Right forelimb (tissue), 1 donor: Measurements from ENCODE around the gene UBL7.

Source experiments
- DNase-seq: peaks from one replicate; pipeline ENCODE4 v3.0.0-alpha.2; 2018

UBL7 gene

DNA sequence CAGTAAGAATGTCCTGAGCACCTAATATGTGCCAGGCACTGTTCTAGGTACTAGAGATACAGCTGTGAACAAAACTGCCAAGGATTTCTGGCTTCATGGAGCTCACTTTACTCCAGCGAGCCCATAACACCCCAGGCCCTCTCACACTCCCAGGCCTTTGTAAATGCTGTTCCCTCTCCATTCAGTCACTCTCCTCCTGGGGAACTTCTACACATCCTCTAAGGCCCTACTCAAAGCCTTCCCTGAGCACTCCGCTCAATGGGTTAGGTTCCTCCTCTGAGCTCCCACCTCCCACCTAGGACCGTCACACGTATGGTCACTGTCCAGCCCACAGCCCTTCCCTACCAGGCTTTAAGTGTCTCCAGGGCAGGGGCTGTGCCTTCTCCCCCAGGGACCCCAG is 54.4 kb downstream of the UBL7 start:
- no peak for DNase-seq

DNA sequence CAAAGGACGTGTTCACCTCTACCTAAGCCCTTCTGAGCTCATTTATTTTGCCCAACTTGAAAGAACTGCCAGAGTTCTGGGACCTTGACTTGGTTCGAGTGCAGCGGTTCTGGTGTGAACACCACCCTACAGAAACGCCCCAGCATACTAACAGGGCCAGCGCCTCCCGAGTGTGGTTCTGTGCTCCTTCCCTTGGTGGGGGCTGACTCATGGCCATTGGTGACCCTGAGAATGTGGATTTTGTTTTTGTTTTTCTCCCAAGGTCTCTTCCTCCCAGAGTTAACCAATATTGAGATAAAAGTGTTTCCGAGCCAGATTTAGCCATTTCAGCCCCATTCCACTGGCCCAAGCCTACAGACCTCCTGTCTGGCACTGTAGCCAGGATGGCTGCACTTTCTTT is 55.1 kb downstream of the UBL7 start:
- DNase-seq: no peak

DNA sequence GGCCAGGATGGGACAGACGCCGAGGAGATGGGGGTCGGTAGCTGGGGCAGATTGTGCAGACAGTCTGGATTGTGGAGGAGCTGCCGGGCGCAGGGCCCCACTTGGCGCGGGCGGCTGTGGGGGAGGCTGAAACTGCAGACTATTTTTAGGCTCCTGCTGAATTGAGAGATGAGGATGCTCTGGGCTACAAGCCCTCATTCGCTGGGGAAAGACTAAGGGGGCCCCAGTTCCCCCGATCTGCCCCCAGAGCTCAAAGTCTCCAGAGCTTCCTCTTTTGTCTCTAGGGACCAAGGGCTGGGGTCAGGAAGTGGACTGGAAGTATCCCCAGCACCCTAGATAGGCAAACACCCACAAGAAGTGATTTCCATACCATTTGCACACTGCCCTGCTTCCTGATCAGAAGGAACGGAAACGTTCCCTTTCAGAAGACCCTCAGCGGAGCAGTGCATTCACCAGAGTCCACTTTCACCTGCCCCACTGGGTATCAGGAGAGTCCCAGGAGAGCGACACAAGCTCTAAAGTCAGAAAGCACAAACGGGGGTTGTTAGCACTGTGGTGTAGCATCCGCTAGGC is 56.9 kb downstream of the UBL7 start:
- DNase-seq: peak; percentile 72

DNA sequence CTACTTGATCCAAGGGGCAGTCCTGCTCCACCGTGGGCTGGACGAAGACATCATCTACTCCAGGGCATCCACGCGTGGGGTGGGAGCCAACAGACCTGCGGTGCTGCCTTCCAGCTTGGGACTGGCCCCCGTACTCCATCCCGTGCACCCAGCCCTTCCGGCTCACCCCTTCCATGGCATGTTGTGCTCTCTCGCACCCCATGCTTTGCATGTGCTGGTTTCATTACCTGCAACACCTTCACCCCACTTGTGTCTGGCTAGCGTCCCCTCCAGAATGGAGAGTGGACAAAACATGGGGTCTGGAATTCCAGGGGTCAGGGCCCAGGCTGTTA is 57.4 kb downstream of the UBL7 start:
- DNase-seq: no peak

DNA sequence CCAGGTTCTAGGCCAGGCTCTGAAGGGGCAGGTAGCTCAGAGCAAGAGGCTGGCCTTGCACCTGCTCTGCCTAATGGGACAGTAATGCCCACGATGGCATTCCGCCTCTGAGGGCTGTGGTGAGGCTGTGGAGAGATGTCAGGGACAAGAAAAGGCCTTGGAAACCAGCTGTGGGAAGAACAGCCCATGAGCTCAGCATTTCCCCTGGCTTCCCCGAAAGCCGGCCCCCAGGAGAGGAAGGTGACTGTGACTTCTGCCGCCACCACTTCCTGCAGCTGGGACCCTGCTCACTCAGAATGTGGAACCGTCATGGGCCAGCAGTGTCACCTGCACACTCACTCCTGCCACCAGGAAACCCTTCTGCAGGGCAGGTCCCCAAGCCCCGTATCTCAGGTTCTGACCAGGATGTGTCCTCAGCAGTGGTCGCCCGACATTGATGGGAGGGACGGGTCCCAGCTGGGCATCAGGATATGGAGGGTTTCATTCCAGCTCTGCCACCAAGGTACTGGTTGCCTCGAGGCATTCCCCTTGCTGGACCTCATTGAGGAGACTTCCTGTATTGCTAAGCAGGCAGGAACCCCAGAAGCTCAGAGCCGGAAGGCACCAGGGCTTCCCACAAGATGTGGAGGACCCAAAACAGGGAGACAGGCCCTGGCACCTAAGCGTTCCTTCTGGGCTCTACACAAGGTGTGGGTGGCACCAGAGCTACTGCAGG is 57.9 kb downstream of the UBL7 start:
- DNase-seq: no peak

DNA sequence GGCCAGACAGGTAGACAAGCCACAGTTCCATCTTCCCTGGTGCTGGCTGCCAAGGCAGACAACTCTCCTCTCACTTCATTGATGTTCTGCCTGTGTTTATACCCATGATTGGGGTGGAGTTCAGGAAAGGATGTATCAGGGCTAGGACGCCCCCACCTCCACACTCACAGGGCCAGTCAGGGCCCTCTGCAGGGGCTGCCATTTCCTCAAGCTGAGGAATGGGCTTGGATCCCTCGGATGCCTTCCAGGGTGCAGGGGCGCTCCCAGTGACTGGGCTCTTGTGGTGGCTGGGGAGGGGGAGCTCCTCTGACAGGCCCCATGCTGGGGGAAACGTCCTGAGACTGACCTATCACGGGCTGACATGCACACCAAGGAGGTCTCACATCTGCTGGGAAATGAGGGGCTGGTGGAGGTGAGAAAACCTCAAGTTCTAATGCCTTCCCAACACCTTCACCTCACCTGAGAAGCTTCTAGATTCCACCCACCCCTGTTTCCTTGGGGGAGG is 58.6 kb downstream of the UBL7 start:
- DNase-seq: no peak

DNA sequence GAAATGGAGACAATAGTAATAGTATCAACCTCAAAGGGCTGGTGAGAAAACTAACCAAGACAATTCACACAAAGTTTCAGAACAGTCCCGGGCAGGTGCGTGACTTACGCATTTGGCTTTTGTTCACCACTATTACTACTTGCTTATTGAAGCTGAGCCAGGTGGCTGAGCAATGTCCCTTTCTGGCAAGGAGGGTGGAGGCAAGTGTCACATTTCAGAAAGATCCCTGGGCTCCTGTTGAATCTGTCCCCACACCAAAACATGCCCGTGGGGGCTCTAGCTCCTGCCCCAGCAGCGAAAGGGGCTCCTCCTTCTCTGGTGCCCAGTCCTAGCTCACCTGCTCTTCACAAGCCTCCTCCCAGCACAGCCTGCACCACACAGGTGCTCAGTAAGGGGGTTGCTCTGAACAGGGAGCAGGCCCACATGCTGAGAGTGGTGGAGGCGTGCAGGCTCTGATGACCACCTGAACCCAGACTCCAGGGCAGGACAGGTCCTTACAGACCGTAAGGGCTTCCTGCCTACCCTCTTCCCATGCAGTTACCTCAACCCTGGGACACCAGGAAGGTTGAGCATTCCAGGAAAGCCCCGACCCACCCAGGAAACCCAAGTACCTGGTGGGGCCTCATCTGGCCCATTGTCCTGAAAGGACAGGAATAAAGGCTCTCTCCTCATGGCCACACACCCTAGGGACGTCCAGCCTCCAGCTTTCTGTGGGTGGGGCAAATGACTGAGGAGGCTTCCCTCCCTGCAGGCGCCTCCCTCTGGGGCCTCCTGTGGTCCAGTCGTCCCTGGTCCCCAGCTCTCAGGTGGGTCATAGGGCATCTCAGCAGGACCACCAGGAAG is 59.8 kb downstream of the UBL7 start:
- DNase-seq: no peak

DNA sequence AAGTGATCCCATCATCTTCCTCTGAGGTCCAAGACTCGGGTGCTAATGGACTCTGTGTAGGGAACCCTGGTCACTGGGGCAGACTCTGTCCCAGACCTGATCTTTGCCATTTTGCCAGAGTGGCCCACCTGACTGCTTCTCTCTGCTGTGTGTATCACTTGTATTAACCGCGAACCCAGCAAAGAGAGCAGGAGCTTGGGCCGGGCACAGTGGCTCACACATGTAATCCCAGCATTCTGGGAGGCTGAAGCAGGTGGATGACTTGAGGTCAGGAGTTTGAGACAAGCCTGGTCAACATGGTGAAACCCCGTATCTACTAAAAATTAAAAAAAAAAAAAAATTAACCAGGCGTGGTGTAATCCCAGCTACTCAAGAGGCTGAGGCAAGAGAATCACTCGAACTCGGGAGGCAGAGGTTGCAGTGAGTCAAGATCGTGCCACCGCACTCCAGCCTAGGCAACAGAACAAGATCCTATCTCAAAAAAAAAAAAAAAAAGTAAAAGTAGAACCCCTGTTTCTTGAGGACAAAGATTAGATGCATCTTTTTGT is 60.6 kb downstream of the UBL7 start:
- DNase-seq: no peak

DNA sequence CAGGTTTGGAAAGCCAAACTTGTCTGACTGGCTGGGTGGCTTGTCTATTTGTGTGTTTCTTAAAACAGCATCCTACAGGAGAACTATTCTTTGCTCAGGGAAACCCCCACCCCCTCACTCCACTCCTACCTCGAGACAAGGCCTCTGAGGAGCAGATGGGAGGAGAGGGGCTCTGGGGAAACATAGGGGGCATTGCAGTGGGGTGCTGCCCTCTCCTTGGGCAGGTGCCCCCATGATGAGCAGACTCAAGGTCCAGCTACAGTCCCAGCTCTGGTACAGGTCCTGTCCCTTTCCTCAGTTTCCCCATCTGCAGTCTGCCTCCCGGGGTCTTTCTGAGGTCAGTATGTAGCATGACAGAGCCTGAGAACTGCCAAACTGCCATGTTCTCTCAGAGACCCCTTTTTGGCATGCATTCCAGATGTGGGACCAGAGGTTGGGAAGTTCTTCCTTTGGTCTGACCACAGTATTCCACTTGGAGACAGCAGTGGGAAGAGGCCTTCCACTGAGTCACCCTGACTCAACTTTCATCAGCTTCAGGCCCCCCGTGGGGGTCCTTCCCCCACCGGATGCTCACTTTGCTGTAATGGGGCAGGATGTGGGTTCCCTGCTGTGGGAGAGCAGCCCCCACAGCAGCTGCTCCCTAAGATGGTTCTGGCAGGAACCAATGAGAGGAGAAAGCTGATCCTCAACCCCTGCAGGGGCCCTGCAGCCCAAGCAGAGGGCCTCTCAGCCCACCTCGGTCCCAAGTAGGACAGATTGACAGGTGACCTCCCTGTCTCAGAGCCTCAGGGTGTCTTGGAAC is 61.2 kb downstream of the UBL7 start:
- DNase-seq: no peak

DNA sequence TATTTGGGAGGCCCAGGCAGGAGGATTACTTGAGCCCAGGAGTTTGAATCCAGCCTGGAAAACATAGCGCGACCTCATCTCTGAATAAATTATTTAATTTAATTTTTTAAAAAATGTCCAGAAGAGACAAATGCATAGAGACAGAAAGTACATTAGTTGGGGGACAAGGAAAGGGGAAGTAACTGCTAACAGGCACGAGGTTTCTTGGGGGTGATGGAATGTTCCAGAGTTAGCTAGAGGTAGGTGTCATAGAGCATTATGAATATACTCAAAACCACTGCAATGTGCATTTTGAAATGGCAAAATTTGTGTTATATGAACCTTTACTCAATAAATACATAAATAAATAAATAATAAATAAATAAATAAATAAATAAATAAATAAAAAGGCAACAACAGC is 61.9 kb downstream of the UBL7 start:
- no peak for DNase-seq

DNA sequence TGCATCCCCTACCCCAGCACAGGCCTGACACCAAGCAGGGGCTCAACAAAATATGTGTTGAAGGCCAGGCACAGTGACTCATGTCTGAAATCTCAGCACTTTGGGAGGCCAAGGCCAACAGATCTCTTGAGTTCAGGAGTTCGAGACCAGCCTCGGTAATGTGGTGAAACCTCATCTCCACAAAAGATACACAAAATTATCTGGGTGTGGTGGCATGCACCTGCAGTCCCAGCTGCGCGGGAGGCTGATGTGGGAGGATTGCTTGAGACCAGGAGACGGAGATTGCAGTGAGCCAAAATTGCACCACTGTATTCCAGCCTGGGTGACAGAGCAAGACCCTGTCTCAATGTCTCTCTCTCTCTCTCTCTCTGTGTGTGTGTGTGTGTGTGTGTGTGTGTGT is 62.8 kb downstream of the UBL7 start:
- no peak for DNase-seq

DNA sequence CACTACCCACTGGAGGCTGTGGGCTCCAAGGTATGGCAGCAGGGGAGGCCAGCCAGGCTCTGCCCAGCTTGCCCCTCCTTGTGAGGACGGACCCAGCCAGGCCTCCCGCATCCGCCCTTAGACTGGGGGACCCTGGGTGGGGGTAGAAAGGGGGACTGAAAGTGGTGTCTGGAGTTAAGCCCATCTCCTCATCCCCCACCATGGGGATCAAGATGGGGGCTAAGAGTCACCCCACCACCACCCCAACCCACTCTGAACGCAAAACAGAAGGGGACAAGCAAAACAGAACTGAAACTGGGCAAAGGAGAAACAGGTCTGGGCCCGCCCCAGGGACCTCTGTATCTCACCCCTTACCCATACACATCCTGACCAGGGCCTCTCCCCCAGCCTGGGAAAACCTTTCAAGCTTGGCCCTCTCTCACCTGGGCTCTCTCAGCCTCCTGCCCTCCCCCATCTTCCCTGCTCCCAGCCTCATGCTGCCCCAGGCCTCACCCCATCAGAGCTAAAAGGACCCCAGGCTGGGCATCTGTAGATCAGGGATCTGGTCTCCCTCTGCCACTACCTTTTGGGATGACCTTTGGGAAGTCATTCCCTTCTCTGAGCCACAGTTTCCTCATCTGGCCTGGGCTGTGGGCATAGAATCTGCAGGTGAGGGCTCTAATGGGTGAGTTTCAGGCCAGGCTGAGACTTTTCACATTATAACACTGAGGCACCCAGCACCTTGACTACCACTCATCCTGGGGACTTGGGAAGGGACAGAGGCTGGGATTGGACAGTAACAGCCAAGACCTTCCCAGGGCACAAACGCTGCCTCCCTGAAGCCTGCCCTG is 63.5 kb downstream of the UBL7 start:
- no peak for DNase-seq

DNA sequence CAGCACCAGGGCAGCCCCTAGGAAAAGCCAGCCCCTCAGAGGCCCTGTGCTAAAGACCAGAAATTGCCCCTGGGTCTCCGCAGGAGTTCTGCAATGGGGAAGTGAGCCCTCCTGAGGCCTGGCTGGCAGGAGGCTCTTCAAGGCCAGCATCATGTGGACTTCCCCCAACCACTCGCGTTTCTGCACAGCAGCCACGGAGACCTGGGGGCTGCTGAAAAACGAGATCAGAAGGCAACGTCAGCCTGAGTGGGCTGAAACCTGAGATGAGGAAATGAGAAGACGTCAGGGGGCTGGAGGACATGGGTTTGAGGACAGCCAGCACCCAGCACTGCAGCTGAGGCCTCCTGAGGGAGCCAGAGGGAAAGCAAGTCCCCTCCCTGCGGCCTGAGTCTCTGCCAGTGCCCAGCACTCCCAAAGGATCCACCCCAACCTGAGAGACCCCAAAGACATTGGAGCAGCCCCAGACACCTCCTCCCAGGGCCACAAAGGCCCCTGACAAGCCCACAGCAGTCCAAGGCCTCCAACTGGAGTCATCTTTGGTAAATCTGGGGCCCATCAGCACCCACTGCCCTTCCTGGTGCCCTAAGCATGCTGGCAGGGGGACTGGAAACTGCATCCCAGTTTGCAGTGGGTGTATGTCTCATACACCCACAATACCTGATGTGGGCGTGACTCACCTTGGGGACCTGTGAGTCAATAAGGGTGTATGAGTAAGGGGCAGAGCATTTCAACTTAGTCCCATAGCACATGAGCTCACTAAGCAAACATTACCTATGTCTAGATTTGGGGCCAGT is 64.3 kb downstream of the UBL7 start:
- DNase-seq: no peak

DNA sequence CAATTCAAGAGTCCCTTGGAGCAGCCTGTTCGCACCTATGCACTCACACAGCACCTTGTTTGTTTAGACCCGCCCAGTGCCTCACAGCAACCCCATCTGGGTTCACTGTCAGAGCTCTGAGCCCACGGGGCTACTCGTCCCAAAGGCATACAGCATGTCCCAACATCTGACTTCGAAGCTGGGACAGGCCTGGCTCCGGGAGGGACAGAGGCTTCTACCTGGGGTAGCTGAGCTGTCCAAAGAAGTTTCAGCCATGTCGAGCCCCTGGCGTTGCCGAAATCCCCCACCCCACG is 64.9 kb downstream of the UBL7 start:
- no peak for DNase-seq
